ENCODE data around the gene LRRC47.
"Not testable (repeated sequence)": the region's sequence is repeated elsewhere in the genome, so short reads cannot be mapped to it uniquely, and the experiment has no call there.

LRRC47 gene

DNA sequence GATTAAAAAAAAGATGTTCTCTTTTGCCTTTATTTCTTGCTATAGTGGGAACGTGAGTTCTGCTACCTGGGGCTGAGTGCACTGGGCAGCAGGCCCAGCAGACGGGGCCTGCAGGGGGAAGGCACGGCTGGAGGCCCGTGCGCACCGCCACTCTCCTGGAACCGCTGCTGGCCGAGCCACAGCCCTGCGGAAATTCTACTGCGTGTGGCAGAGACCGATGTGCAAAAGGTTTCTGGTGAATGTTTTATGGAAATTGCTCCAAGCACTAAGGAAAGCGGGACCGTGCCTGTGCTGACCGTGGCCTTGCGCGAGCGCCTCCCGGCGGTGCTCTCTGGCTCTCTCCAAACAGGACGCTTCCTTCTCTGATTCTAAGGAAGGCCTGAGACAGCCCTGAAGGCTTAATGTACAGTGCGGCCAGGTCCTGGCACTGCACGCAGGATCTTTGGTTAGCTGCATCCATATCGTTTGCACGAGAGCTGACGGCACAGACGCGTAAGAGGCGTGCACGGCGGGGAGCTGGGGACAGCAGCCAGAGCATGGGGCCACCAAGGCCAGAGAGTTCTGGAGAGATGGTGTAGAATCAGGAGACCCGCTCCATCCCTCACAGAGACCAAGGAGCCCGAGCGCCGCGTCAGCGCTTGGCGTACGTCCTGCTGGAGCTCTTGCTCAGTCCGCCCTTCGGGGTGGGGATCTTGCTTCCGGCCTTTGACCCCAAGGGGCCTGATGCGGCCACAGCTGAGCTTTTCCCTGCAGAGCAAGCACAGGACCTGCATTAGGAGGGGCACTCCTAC is 18.7 kb upstream of the LRRC47 start:
- DNase-seq = no peak

DNA sequence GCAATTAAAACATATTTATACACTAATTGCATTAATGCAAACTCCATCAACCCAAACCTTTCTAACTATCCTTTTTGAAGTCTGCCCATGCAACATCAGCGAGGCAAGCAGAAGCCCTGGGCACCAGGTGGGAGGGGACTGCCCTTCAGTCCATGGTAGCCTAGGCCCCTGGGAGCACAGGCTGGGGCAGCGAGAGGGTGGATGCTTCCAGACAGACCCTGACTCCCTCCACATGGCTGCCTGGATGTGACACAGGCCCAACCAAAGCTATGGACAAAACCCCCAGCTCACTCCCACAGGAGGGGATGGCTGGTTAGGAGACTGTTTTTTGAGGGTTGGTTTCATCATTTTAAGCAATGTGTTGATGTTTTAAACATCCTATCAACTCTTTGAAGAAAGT is 17.8 kb upstream of the LRRC47 start:
- DNase-seq = no peak

- no peak for DNase-seq
These were observed 15.3 kb upstream of the LRRC47 start for GRCh38 chr1:3811595-3811911.

GRCh38 chr1:3810149-3810761 is 14.0 kb upstream of the LRRC47 start:
- DNase-seq = not testable (repeated sequence)

DNA sequence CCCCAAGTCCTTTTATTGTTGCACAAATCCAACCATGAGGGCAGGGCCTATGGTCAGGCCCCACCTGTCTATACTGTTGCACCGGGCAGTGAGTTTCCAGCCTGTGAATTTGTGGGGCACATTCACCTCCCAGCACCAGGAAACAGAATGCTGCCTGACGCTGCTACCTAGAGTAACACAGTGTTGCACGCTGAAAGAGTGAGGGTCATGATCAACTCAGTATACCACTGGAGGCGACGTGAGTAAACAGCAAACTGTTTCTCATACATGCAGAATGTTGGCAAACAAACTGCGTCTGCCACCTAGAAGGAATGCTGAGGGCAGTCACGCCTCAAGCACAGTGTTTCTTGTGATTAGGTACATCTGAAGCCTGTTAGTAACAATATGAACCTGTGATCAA is 13.4 kb upstream of the LRRC47 start:
- DNase-seq = no peak

DNA sequence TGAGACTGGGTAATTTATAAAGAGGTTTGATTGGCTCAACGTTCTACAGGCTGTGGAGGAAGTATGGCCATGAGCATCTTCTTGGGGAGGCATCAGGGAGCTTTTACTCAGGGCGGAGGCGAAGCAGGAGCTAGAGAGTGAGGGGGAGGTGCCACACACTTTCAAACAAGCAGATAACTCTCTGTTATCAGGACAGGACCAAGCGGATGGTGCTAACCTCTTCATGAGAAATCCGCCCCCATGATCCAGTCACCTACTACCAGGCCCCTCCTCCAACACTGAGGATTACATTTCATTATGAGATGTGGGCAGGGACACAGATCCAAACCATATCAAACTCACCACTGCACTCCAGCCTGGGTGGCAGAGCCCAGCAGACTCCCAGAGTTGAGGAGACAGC is 11.5 kb upstream of the LRRC47 start:
- DNase-seq = no peak

DNA sequence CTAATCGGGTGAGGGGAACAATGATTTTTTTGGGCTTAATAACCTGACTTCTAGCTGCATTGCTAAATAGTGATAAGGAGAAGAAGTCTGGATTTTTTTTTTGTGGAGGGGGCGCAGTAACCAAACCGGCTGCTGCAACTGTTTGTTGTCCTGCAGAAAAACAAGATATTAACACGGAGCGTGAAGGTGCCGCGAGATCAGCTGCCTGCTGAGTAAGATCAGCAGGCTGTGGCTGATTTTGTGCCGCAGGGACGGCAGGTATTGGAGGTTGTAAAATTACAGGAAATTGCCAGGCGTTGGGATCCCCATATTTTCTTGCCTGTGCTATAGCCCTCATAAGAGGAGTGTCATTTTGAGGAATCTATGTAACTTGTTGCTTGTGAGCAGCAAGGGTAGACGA is 8.7 kb upstream of the LRRC47 start:
- no peak for DNase-seq

DNA sequence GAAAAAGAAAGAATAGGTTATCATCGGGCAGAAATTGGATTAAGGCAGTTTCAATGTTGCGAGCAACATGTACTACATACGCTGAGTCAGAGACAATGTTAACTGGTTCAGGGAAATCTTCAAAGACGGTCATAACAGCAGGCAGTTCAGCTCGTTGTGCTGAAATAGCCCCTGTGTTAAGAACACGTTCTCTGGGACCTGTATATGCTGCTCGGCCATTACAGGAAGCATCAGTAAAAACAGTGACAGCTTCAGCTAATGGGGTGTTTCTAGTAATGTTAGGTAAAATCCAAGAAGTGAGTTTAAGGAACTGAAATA is 8.3 kb upstream of the LRRC47 start:
- DNase-seq = not testable (repeated sequence)

DNA sequence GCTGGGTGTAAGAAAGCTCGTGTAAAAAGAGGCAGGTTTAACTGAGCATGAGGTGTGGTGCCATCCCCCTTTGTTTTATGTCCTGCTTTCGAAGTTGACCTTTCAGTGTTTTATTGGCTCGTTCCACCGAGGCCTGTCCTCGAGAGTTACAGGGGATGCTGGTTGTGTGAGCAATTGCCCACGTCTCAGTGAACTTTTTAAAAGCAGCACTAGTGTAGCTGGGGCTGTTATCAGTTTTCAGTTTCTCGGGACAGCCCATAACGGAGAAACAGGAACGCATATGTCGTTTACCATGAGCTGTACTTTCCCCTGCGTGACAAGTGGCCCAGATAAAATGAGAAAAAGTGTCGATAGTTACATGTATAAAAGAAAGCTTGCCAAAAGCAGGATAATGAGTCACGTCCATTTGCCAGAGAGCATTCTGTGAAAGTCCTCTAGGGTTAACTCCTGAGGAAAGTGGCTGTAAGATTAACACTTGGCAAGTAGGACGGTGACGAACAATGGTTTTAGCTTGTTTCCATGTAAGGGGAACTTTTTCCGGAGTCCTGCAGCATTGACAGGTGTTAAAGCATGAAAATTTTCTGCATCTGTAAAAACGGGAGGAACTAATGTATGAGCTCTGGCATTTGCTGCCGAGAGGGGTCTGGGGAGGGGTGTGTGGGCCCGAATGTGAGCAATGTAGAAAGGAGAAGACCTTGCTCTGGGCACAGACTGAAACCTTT is 7.8 kb upstream of the LRRC47 start:
- no peak for DNase-seq

GRCh38 chr1:3800795-3801194 is 4.5 kb upstream of the LRRC47 start:
- not testable (repeated sequence) for DNase-seq

DNA sequence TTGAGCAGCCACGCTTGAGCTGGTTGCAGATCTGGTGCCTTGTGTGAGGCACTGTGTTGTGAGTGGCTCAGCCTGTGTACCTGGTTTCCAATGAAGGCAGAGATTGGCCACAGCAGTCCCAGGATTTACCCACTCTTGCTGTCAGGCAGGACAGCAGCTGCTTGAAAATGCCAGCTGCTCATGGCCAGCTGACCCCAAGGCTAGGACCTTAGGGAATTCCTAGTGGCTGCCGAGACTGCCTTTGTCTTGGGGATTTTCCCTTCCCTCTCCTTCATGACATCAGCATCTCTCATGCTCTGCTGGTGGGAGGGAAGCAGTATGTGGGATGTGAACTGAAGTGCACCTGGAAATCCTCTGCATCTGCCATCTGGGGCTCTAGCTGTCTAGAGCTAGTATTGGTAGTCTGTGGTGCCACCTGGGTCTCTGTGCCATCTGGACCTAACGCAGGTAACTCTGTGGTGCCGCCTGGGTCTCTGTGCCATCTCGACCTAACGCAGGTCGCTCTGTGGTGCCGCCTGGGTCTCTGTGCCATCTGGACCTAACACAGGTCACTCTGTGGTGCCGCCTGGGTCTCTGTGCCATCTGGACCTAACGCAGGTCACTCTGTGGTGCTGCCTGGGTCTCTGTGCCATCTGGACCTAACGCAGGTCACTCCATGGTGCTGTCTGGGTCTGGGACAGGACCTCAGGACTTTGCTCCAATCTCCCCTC is 3.8 kb upstream of the LRRC47 start:
- no peak for DNase-seq

GRCh38 chr1:3795453-3796214 is 664 bp downstream of the LRRC47 start:
- no peak for DNase-seq

DNA sequence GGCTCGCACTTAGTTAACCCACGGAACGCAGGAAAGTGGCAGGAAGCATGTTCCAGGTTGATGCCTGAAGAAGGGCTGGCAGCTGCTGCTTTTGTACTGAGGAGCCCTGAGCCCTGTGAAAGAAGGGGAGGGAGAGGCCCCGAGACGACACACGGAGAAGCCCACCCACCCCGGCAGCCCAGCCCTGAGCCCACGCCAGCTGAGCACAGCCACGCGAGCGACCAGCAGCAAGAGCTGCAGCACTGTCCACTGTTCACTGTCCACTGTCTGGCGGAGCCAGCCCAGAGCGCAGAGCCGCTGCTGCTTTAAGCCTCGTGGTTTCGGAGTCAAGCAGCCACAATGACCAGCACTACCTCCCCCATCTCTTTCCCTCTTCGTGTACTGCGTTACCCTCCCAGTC is 5.3 kb downstream of the LRRC47 start:
- DNase-seq = no peak

DNA sequence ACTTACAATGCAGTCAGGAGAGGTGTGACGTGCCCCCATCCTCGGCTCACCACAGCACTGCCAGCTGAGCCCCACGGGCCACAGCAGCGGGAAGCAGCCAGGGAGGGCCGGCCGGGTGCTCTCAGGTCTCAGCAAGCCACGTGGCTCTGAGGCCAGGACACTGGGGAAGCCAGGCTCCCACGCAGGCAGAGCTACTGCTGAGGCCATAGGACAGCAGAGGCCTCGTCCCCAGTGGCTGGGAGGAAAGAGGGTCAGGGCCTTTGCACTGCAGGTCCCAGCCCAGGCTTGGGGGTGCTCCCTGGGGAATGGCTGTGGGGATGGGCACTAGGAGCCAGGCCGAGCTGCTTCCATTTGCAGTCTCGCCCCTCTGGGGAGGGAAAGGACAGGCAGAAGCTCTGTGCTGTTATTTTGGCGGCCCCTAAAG is 5.8 kb downstream of the LRRC47 start:
- no peak for DNase-seq

GRCh38 chr1:3789421-3790300 is 6.6 kb downstream of the LRRC47 start:
- no peak for DNase-seq

DNA sequence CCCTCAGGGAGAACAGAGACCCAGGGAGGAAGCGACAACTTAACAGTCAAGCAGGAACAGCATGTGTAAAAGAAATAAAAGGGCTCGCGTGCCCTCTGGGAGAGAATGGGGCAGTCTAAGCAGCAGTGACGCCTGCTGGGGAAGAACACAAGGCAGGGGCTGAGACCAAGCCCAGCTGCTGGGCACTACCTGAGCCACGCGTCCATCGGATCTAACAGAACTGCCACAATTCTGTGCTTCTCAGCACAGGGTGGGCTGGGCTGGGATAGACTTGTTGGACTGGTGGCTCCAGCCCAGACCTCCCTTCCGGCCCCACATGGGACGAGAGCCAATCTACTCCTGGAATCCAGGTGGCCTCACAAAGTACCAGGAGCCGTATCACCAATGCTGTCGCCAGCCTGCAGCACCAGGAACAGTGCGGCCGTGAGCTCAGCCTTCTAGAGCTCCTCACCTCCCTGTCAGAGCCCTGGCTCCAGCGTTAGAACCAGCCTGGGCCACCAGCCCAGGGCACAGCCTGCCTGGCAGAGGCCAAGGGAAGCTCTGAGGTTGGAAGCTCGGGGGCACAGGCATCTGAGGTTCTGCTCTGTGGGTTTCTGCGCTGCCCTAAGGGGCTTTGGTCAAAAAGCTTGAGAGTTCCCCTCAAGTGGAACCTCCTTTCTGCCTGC is 7.4 kb downstream of the LRRC47 start:
- DNase-seq = no peak

DNA sequence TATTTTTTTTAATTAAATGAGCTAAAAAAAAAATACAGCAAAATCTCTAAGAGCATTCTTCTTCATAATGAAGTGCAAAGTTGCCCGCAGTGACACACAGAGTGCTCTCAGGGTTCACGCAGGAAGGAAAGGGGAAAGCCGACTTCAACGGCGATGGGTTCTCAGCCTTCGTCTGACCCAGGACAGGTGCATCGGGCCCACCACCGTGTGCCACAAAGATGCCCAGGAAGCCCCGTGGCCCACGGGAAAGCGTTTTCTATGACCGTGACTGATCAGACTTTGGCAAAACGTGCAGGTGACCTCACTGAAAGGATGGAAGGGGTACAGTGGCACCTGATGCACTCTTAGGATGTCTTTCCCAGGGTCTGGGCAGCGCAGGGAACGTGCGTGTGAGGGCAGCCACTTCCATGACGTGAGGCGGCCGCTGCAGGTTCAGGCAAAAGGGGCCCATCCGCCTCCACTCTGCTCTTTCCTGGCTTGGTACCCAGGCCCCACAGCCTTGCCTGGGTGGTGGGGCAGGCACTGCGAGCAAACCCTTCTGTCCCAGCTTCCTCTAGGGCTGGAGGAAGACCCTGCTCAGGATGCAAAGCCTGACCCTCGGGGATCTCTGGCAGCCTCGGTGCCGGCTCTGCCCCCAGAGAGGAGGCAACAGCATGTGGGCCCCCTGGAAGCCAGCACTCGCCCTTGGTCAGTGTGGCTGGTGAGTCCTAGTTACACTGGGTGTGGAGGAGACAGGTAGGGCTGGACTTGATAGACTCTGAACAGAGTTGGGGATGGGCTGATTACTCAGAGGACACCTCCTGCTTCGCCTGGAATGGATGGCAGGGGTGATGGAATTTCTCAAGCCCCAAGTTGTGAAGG is 8.3 kb downstream of the LRRC47 start:
- DNase-seq = no peak

DNA sequence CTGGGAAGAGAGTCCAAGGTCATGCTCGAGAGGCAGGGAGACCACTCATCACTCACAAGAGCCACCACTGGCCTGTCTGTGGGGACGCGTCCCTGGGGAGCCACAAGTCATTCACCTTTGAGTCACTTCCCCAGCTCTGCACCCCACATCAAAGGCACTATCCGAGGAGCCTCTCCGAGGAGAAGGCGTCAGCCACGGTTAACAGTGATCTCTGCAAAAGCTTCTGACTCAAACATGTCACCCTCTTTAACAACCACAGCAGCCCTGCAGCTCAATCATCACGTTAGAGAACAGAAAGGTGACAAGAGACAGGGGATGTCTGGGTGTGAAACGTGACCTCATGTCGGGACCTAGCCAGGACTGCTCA is 9.0 kb downstream of the LRRC47 start:
- DNase-seq = no peak

DNA sequence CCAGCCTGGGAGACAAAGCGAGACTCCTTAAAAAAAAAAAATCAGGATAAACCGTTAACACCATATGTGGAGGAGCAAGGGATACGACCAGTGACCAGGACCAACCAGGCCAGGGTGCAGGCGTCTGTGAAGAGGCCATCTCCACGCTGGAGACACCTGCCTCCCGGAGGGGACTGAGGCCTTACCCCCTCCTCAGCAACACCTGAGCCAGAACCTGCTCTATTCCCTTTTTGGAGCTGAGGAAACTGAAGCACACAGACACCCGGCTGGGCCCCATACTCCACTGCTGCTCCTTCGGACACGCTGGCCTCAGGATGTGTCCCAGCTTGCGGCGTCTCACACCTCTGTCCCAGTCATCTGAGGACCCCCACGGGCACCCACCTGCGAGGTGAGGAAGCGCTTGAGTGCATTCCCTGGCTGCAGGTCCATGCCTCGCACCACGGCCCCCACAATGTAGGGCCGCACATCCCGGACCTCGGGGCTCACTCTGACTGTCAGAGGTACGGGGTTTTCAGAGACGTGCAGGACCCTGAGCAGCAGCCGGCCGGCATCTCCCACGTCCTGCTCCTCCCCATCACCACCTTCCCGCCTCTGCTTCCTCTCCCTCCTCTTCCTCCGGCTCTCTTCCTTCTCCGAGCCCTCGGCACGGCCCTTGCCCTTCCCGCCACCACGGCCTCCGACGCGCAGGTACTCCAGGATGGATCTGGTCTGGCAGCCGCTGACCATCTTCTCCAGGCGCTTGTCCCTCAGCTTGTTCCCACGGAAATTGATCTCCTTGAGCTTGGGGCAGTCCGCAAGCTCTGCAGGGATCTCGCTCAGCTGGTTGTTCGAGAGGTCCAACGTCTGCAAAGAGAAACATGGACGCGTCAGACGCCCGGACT is 9.6 kb downstream of the LRRC47 start:
- DNase-seq = no peak
